HEK293 (cell line): ENCODE data around the gene TRIM46.

Source experiments
- CTCF ChIA-PET: fragments of 350-600 bp; formaldehyde crosslinking; extraction: SDS; loops from one replicate; lab custom pipeline; 2021; ENCODE audit warnings: antibody characterized with exemption; lab: Yijun Ruan, JAX
- POLR2A ChIA-PET: fragments of 300-600 bp; formaldehyde crosslinking; extraction: SDS; loops from one replicate; lab custom pipeline; 2020; ENCODE audit warnings: antibody characterized with exemption, inconsistent platforms; lab: Yijun Ruan, JAX
- H3K27ac ChIP-seq: fragments of 200-500 bp; sonication (Bioruptor generic); 2 replicates; pipeline ENCODE4 v1.5.1; 2014; ENCODE audit warnings: low read depth, low read length, control low read depth, inconsistent platforms; ENCODE audit errors: extremely low read depth
- H3K36me3 ChIP-seq, 2 experiments: fragments of 200-500 bp in 1 of 2; sonication (Bioruptor generic) in 1 of 2; 1 replicate in 1 of 2; 2 replicates in 1 of 2; pipeline ENCODE4 v1.5.1; 2014 to 2017; ENCODE audit warnings: inconsistent platforms in 2 of 2, low read length in 2 of 2; ENCODE audit not compliant: control insufficient read depth in 2 of 2, insufficient read depth in 1 of 2
- H3K4me1 ChIP-seq: fragments of 200-500 bp; sonication (Bioruptor generic); 2 replicates; pipeline ENCODE4 v1.5.1; 2014; ENCODE audit warnings: mild to moderate bottlenecking, low read length, inconsistent platforms; ENCODE audit not compliant: control insufficient read depth, insufficient read depth
- H3K4me3 ChIP-seq: 2 replicates; pipeline ENCODE4 v1.5.1; 2011; ENCODE audit warnings: low read depth, mild to moderate bottlenecking, control low read depth, low read length, moderate library complexity
- H3K9me3 ChIP-seq: fragments of 200-500 bp; sonication (Bioruptor generic); 2 replicates; pipeline ENCODE4 v1.5.1; 2014; ENCODE audit warnings: low read depth, low read length, inconsistent platforms; ENCODE audit not compliant: control insufficient read depth, insufficient read depth
- BCL11B ChIP-seq: fragments of 450-650 bp; formaldehyde crosslinking; IDR thresholded peaks from 2 replicates; pipeline ENCODE4 v1.5.1; 2016; ENCODE audit warnings: low read depth, missing biosample characterization, missing genetic modification characterization
- YY1 ChIP-seq: fragments of 450-650 bp; formaldehyde crosslinking; IDR thresholded peaks from 2 replicates; pipeline ENCODE4 v1.5.1; 2018; ENCODE audit warnings: missing biosample characterization, missing genetic modification characterization
- YY2 ChIP-seq: fragments of 450-650 bp; formaldehyde crosslinking; IDR thresholded peaks from 2 replicates; pipeline ENCODE4 v1.5.1; 2016; ENCODE audit warnings: missing biosample characterization, missing genetic modification characterization
- ZNF16 ChIP-seq: fragments of 450-650 bp; formaldehyde crosslinking; IDR thresholded peaks from 2 replicates; pipeline ENCODE4 v1.5.1; 2016; ENCODE audit warnings: low read depth, missing biosample characterization, missing genetic modification characterization
- ZNF23 ChIP-seq: fragments of 450-650 bp; formaldehyde crosslinking; IDR thresholded peaks from 2 replicates; pipeline ENCODE4 v1.5.1; 2016; ENCODE audit warnings: missing biosample characterization, missing genetic modification characterization, borderline replicate concordance
- ZNF274 ChIP-seq, 2 experiments: fragments of 200-500 bp in 1 of 2; fragments of 450-650 bp in 1 of 2; sonication (Bioruptor generic) in 1 of 2; formaldehyde crosslinking in 1 of 2; IDR thresholded peaks; 2 replicates each; pipeline versions ENCODE4 v1.5.1 to v1.6.1; 2014 to 2016; ENCODE audit warnings: borderline replicate concordance in 1 of 2, inconsistent platforms in 1 of 2, low read length in 1 of 2, missing biosample characterization in 1 of 2, missing genetic modification characterization in 1 of 2
- ZNF302 ChIP-seq: fragments of 450-650 bp; formaldehyde crosslinking; IDR thresholded peaks from 2 replicates; pipeline ENCODE4 v1.5.1; 2016; ENCODE audit warnings: missing biosample characterization, missing genetic modification characterization, low read depth
- ZNF530 ChIP-seq: fragments of 450-650 bp; formaldehyde crosslinking; IDR thresholded peaks from 2 replicates; pipeline ENCODE4 v1.5.1; 2016; ENCODE audit warnings: low read depth, missing biosample characterization, missing genetic modification characterization
- ZNF571 ChIP-seq: fragments of 450-650 bp; formaldehyde crosslinking; IDR thresholded peaks from 2 replicates; pipeline ENCODE4 v1.5.0; 2017; ENCODE audit warnings: missing biosample characterization, missing genetic modification characterization
- ZNF747 ChIP-seq: fragments of 450-650 bp; formaldehyde crosslinking; IDR thresholded peaks from 2 replicates; pipeline ENCODE4 v1.5.1; 2016; ENCODE audit warnings: missing biosample characterization, missing genetic modification characterization
- ZNF843 ChIP-seq: fragments of 450-650 bp; formaldehyde crosslinking; IDR thresholded peaks from 2 replicates; pipeline ENCODE4 v1.5.1; 2016; ENCODE audit warnings: missing biosample characterization, missing genetic modification characterization
- TF ChIP-seq, protein P1 (sequence below): fragments of 450-650 bp; formaldehyde crosslinking; IDR thresholded peaks from 2 replicates; pipeline ENCODE4 v1.5.1; 2017; ENCODE audit warnings: missing biosample characterization, missing genetic modification characterization
- TF ChIP-seq, protein P2 (sequence below): fragments of 450-650 bp; formaldehyde crosslinking; IDR thresholded peaks from 2 replicates; pipeline ENCODE4 v1.5.1; 2017; ENCODE audit warnings: missing biosample characterization, missing genetic modification characterization
- TF ChIP-seq, protein P3 (sequence below): fragments of 450-650 bp; formaldehyde crosslinking; IDR thresholded peaks from 2 replicates; pipeline ENCODE4 v1.5.1; 2016; ENCODE audit warnings: missing biosample characterization, missing genetic modification characterization
- TF ChIP-seq, protein P4 (sequence below): fragments of 450-650 bp; formaldehyde crosslinking; IDR thresholded peaks from 2 replicates; pipeline ENCODE4 v1.5.0; 2017; ENCODE audit warnings: missing biosample characterization, missing genetic modification characterization, borderline replicate concordance
- TF ChIP-seq, protein P5 (sequence below): fragments of 450-650 bp; formaldehyde crosslinking; IDR thresholded peaks from 2 replicates; pipeline ENCODE4 v1.5.1; 2017; ENCODE audit warnings: missing biosample characterization, missing genetic modification characterization
- TF ChIP-seq, protein P6 (sequence below): fragments of 450-650 bp; formaldehyde crosslinking; IDR thresholded peaks from 2 replicates; pipeline ENCODE4 v1.5.1; 2016; ENCODE audit warnings: missing biosample characterization, missing genetic modification characterization
- TF ChIP-seq, protein P7 (sequence below): fragments of 450-650 bp; formaldehyde crosslinking; IDR thresholded peaks from 2 replicates; pipeline ENCODE4 v1.5.1; 2016; ENCODE audit warnings: missing biosample characterization, missing genetic modification characterization, low read depth

The TRIM46 gene

DNA sequence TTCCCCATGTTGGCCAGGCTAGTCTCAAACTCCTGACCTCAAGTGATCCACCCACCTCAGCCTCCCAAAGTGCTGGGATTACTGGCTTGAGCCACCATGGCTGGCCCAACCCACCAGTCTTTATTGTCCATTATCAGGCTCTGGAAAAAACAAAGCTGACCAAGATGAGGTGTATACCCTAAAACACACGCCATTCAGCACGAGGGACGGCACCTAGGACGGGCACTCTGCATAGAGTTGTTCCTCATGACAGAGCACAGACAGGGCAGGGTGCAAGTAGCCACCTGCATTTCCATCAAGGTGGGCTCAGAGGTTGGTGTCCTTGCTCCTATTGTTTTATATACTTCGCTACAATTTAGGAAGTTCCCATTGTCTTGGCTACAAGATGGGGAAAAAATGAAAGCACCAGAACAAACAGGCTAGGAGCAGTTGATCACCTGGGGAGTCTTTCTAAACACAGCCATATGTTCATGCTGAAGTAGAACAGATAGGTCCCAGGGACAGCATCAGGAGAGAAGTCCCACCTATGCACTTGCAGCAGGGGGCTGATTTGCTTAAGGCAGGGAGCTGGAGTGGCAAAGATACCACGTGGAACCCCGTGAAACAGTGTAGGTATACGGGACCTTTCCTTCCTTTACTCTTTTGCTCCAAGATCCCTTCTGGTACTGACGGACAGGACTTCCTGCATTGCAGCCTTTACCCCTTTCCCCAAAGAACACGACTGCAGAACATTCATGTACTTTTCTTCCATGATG lies 5.0 kb upstream of the TRIM46 start:
- no peak overlapping the region for H3K27ac ChIP-seq
- POLR2A ChIA-PET = interaction anchor here (0.6 to 1.8 kb wide), 7 partner anchors 26 to 472 kb away, joined by 3 to 17 read pairs (median 7); partner anchors contain the start of genes ADAM15 and DPM3

DNA sequence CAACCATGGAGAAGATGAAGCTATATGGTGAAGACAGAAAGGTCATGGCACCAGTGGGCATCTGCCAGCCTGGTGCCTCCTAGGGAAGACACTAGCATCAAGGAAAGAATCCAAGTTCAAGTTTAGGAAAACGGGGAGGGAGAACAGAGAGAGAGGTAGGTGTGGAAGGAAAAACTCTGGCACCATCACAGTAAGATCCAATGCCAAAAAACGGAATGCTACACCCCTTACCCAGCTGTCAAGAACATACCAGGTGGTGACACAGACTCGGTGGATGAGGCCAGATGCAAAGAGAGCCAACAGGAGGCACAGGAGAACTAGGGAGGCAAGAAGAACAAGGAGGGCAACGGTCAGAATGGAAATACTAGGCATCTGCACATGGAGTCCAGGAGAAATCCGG lies 4.1 kb upstream of the TRIM46 start:
- H3K27ac ChIP-seq = no peak overlapping the region
- no peaks in the 10 kb centered on the region; the same call in 1 of the 2 replicates for H3K4me1 ChIP-seq
- H3K36me3 ChIP-seq = peaks cover 5 to 31% of the 10 kb centered on the region in 2 experiments; a peak in 2 of 3 replicates
- H3K9me3 ChIP-seq = no peaks in the 10 kb centered on the region
- CTCF ChIA-PET = interaction anchor here (0.6 to 12.2 kb wide), 14 partner anchors 10 to 151 kb away, joined by 3 to 439 read pairs (median 4); partner anchors contain the start of gene RUSC1
- POLR2A ChIA-PET = no interaction called here
- H3K4me3 ChIP-seq = no peak overlapping the region
- TF ChIP-seq, protein P1, sequence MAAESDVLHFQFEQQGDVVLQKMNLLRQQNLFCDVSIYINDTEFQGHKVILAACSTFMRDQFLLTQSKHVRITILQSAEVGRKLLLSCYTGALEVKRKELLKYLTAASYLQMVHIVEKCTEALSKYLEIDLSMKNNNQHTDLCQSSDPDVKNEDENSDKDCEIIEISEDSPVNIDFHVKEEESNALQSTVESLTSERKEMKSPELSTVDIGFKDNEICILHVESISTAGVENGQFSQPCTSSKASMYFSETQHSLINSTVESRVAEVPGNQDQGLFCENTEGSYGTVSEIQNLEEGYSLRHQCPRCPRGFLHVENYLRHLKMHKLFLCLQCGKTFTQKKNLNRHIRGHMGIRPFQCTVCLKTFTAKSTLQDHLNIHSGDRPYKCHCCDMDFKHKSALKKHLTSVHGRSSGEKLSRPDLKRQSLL (tag by site-specific recombination) = no peak
- TF ChIP-seq, protein P2, sequence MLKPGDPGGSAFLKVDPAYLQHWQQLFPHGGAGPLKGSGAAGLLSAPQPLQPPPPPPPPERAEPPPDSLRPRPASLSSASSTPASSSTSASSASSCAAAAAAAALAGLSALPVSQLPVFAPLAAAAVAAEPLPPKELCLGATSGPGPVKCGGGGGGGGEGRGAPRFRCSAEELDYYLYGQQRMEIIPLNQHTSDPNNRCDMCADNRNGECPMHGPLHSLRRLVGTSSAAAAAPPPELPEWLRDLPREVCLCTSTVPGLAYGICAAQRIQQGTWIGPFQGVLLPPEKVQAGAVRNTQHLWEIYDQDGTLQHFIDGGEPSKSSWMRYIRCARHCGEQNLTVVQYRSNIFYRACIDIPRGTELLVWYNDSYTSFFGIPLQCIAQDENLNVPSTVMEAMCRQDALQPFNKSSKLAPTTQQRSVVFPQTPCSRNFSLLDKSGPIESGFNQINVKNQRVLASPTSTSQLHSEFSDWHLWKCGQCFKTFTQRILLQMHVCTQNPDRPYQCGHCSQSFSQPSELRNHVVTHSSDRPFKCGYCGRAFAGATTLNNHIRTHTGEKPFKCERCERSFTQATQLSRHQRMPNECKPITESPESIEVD (tag by site-specific recombination) = no peak
- TF ChIP-seq ZNF571 (tag by site-specific recombination) (no peak), ZNF530 (tag by site-specific recombination) (no peak), ZNF747 (tag by site-specific recombination) (no peak), ZNF843 (tag by site-specific recombination) (no peak), ZNF23 (tag by site-specific recombination) (no peak)
- TF ChIP-seq, protein P3, sequence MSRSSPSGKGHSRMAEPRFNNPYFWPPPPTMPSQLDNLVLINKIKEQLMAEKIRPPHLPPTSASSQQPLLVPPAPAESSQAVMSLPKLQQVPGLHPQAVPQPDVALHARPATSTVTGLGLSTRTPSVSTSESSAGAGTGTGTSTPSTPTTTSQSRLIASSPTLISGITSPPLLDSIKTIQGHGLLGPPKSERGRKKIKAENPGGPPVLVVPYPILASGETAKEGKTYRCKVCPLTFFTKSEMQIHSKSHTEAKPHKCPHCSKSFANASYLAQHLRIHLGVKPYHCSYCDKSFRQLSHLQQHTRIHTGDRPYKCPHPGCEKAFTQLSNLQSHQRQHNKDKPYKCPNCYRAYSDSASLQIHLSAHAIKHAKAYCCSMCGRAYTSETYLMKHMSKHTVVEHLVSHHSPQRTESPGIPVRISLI (tag by site-specific recombination) = no peak

More for the DNA sequence above, 5.0 kb upstream of the TRIM46 start:
- H3K4me3 ChIP-seq = no peak overlapping the region
- H3K9me3 ChIP-seq = no peaks in the 10 kb centered on the region
- TF ChIP-seq ZNF16 = no peak
- TF ChIP-seq BCL11B = no peak
- TF ChIP-seq, protein P4, sequence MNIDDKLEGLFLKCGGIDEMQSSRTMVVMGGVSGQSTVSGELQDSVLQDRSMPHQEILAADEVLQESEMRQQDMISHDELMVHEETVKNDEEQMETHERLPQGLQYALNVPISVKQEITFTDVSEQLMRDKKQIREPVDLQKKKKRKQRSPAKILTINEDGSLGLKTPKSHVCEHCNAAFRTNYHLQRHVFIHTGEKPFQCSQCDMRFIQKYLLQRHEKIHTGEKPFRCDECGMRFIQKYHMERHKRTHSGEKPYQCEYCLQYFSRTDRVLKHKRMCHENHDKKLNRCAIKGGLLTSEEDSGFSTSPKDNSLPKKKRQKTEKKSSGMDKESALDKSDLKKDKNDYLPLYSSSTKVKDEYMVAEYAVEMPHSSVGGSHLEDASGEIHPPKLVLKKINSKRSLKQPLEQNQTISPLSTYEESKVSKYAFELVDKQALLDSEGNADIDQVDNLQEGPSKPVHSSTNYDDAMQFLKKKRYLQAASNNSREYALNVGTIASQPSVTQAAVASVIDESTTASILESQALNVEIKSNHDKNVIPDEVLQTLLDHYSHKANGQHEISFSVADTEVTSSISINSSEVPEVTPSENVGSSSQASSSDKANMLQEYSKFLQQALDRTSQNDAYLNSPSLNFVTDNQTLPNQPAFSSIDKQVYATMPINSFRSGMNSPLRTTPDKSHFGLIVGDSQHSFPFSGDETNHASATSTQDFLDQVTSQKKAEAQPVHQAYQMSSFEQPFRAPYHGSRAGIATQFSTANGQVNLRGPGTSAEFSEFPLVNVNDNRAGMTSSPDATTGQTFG (tag by site-specific recombination) = no peak
- TF ChIP-seq YY2 = no peak
- TF ChIP-seq, protein P5, sequence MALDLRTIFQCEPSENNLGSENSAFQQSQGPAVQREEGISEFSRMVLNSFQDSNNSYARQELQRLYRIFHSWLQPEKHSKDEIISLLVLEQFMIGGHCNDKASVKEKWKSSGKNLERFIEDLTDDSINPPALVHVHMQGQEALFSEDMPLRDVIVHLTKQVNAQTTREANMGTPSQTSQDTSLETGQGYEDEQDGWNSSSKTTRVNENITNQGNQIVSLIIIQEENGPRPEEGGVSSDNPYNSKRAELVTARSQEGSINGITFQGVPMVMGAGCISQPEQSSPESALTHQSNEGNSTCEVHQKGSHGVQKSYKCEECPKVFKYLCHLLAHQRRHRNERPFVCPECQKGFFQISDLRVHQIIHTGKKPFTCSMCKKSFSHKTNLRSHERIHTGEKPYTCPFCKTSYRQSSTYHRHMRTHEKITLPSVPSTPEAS (tag by site-specific recombination) = no peak
- no peak for TF ChIP-seq YY1 (tag by site-specific recombination)
- TF ChIP-seq, protein P6, sequence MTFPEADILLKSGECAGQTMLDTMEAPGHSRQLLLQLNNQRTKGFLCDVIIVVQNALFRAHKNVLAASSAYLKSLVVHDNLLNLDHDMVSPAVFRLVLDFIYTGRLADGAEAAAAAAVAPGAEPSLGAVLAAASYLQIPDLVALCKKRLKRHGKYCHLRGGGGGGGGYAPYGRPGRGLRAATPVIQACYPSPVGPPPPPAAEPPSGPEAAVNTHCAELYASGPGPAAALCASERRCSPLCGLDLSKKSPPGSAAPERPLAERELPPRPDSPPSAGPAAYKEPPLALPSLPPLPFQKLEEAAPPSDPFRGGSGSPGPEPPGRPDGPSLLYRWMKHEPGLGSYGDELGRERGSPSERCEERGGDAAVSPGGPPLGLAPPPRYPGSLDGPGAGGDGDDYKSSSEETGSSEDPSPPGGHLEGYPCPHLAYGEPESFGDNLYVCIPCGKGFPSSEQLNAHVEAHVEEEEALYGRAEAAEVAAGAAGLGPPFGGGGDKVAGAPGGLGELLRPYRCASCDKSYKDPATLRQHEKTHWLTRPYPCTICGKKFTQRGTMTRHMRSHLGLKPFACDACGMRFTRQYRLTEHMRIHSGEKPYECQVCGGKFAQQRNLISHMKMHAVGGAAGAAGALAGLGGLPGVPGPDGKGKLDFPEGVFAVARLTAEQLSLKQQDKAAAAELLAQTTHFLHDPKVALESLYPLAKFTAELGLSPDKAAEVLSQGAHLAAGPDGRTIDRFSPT (tag by site-specific recombination) = no peak
- TF ChIP-seq, protein P7, sequence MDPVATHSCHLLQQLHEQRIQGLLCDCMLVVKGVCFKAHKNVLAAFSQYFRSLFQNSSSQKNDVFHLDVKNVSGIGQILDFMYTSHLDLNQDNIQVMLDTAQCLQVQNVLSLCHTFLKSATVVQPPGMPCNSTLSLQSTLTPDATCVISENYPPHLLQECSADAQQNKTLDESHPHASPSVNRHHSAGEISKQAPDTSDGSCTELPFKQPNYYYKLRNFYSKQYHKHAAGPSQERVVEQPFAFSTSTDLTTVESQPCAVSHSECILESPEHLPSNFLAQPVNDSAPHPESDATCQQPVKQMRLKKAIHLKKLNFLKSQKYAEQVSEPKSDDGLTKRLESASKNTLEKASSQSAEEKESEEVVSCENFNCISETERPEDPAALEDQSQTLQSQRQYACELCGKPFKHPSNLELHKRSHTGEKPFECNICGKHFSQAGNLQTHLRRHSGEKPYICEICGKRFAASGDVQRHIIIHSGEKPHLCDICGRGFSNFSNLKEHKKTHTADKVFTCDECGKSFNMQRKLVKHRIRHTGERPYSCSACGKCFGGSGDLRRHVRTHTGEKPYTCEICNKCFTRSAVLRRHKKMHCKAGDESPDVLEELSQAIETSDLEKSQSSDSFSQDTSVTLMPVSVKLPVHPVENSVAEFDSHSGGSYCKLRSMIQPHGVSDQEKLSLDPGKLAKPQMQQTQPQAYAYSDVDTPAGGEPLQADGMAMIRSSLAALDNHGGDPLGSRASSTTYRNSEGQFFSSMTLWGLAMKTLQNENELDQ (tag by site-specific recombination) = no peak
- TF ChIP-seq ZNF274 (IDR thresholded peaks at IDR 0.05; ENCODE audit: low read length) = no peak
- no peak for TF ChIP-seq ZNF274 (tag by site-specific recombination; IDR thresholded peaks at IDR 0.05; ENCODE audit: borderline replicate concordance)
- no peak for TF ChIP-seq ZNF302
- no peaks in the 10 kb centered on the region; the same call in 1 of the 2 replicates for H3K4me1 ChIP-seq
- H3K36me3 ChIP-seq = peaks cover 5 to 31% of the 10 kb centered on the region in 2 experiments; a peak in 2 of 3 replicates
- CTCF ChIA-PET = interaction anchor here (0.6 to 12.2 kb wide), 37 partner anchors 10 to 744 kb away, joined by 3 to 439 read pairs (median 4); partner anchors contain the start of genes ADAM15, EFNA4 and SLC50A1
